ENCODE results near the gene PCDHA11. TPM values are rescaled to one million over a fixed set of nuclear protein-coding genes. Genes with fewer than 3 reads are reported as not detected.
"Not testable (repeated sequence)": the region's sequence is repeated elsewhere in the genome, so short reads cannot be mapped to it uniquely, and the experiment has no call there.

Gene PCDHA11
- total RNA-seq, 1 donor from 2014 or later: 7.8 TPM

DNA sequence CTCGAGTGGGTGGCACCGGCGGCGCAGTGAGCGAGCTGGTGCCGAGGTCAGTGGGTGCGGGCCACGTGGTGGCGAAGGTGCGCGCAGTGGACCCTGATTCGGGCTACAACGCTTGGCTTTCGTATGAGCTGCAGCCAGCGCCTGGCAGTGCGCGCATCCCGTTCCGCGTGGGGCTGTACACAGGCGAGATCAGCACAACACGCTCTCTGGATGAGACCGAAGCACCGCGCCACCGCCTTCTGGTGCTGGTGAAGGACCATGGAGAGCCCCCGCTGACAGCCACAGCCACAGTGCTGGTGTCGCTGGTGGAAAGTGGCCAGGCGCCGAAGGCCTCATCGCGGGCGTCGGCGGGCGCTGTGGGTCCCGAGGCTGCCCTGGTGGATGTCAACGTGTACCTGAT is 45.3 kb upstream of the PCDHA11 start:
- Mint-ChIP-seq H3K4me3 (ENCODE audit: unreplicated experiment) (no peak overlapping the region), H3K4me1 (ENCODE audit: unreplicated experiment) (peaks cover 3% of the 10 kb centered on the region), H3K36me3 (ENCODE audit: low read depth, unreplicated experiment) (peaks cover 14% of the 10 kb centered on the region), H3K27me3 (ENCODE audit: unreplicated experiment) (no peaks in the 10 kb centered on the region), H3K9me3 (ENCODE audit: unreplicated experiment) (no peaks in the 10 kb centered on the region), H3K27ac (ENCODE audit: unreplicated experiment) (no peak overlapping the region)
- TF ChIP-seq, protein P1, sequence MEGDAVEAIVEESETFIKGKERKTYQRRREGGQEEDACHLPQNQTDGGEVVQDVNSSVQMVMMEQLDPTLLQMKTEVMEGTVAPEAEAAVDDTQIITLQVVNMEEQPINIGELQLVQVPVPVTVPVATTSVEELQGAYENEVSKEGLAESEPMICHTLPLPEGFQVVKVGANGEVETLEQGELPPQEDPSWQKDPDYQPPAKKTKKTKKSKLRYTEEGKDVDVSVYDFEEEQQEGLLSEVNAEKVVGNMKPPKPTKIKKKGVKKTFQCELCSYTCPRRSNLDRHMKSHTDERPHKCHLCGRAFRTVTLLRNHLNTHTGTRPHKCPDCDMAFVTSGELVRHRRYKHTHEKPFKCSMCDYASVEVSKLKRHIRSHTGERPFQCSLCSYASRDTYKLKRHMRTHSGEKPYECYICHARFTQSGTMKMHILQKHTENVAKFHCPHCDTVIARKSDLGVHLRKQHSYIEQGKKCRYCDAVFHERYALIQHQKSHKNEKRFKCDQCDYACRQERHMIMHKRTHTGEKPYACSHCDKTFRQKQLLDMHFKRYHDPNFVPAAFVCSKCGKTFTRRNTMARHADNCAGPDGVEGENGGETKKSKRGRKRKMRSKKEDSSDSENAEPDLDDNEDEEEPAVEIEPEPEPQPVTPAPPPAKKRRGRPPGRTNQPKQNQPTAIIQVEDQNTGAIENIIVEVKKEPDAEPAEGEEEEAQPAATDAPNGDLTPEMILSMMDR (IDR thresholded peaks at IDR 0.05; ENCODE audit: unreplicated experiment): no peak
- DNase-seq (ENCODE audit: low spot score): no peak

- Mint-ChIP-seq H3K36me3 (ENCODE audit: low read depth, unreplicated experiment) (peaks cover 9% of the 10 kb centered on the region), H3K27me3 (ENCODE audit: unreplicated experiment) (no peaks in the 10 kb centered on the region), H3K4me3 (ENCODE audit: unreplicated experiment) (peak within 1 kb of the TSS; percentile 4), H3K4me1 (ENCODE audit: unreplicated experiment) (peaks cover 3% of the 10 kb centered on the region), H3K27ac (ENCODE audit: unreplicated experiment) (peak within 1 kb of the TSS; percentile 0), H3K9me3 (ENCODE audit: unreplicated experiment) (no peaks in the 10 kb centered on the region)
- TF ChIP-seq, protein P1 (IDR thresholded peaks at IDR 0.05; ENCODE audit: unreplicated experiment): no peak
- DNase-seq (ENCODE audit: low spot score): no peak
These were observed 40.9 kb upstream of the PCDHA11 start, which contains the start of gene PCDHA6 for GRCh38 chr5:140827704-140828361. Gene PCDHA6 (plus strand): TSS chr5:140827960. CDS start chr5:140828092, 132 bp downstream.

- Mint-ChIP-seq H3K27ac (ENCODE audit: unreplicated experiment) (peak overlapping the region; percentile 0), H3K4me3 (ENCODE audit: unreplicated experiment) (peak overlapping the region; percentile 4), H3K27me3 (ENCODE audit: unreplicated experiment) (no peaks in the 10 kb centered on the region), H3K36me3 (ENCODE audit: low read depth, unreplicated experiment) (peaks cover 9% of the 10 kb centered on the region), H3K4me1 (ENCODE audit: unreplicated experiment) (peaks cover 3% of the 10 kb centered on the region), H3K9me3 (ENCODE audit: unreplicated experiment) (no peaks in the 10 kb centered on the region)
- DNase-seq (ENCODE audit: low spot score): no peak
- TF ChIP-seq, protein P1 (IDR thresholded peaks at IDR 0.05; ENCODE audit: unreplicated experiment): no peak
These were observed 40.4 kb upstream of the PCDHA11 start for GRCh38 chr5:140828362-140828737.

GRCh38 chr5:140829511-140830501 is 39.0 kb upstream of the PCDHA11 start:
- H3K4me3 Mint-ChIP-seq (ENCODE audit: unreplicated experiment); H3K9me3 Mint-ChIP-seq (ENCODE audit: unreplicated experiment); H3K27me3 Mint-ChIP-seq (ENCODE audit: unreplicated experiment); H3K27ac Mint-ChIP-seq (ENCODE audit: unreplicated experiment); H3K4me1 Mint-ChIP-seq (ENCODE audit: unreplicated experiment); DNase-seq (ENCODE audit: low spot score); H3K36me3 Mint-ChIP-seq (ENCODE audit: low read depth, unreplicated experiment): not testable (repeated sequence)

GRCh38 chr5:140833993-140834392 is 34.8 kb upstream of the PCDHA11 start, which contains the start of gene PCDHA7:
Gene PCDHA7 (plus strand): TSS chr5:140834269. CDS start chr5:140834384, 115 bp downstream.
- no peaks in the 10 kb centered on the region for H3K9me3 Mint-ChIP-seq (ENCODE audit: unreplicated experiment)
- no peak within 1 kb of the TSS for H3K27ac Mint-ChIP-seq (ENCODE audit: unreplicated experiment)
- H3K4me3 Mint-ChIP-seq (ENCODE audit: unreplicated experiment): peak within 1 kb of the TSS; percentile 76
- no peaks in the 10 kb centered on the region for H3K4me1 Mint-ChIP-seq (ENCODE audit: unreplicated experiment)
- DNase-seq (ENCODE audit: low spot score): no peak
- H3K36me3 Mint-ChIP-seq (ENCODE audit: low read depth, unreplicated experiment): peaks cover 8% of the 10 kb centered on the region
- TF ChIP-seq, protein P1 (IDR thresholded peaks at IDR 0.05; ENCODE audit: unreplicated experiment): no peak
- H3K27me3 Mint-ChIP-seq (ENCODE audit: unreplicated experiment): peaks cover 3% of the 10 kb centered on the region

DNA sequence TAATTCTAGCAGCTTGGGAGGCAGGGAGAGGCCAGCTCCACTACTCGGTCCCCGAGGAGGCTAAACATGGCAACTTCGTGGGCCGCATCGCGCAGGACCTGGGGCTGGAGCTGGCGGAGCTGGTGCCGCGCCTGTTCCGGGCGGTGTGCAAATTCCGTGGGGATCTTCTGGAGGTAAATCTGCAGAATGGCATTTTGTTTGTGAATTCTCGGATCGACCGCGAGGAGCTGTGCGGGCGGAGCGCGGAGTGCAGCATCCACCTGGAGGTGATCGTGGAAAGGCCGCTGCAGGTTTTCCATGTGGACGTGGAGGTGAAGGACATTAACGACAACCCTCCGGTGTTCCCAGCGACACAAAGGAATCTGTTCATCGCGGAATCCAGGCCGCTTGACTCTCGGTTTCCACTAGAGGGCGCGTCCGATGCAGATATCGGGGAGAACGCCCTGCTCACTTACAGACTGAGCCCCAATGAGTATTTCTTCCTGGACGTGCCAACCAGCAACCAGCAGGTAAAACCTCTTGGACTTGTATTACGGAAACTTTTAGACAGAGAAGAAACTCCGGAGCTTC is 34.2 kb upstream of the PCDHA11 start:
- H3K36me3 Mint-ChIP-seq (ENCODE audit: low read depth, unreplicated experiment); H3K27me3 Mint-ChIP-seq (ENCODE audit: unreplicated experiment); DNase-seq (ENCODE audit: low spot score); H3K4me1 Mint-ChIP-seq (ENCODE audit: unreplicated experiment); H3K9me3 Mint-ChIP-seq (ENCODE audit: unreplicated experiment); H3K27ac Mint-ChIP-seq (ENCODE audit: unreplicated experiment): not testable (repeated sequence)
- H3K4me3 Mint-ChIP-seq (ENCODE audit: unreplicated experiment): peak overlapping the region; percentile 76

Measured in endothelial cell (in vitro differentiated cells).